Measurements from ENCODE around the gene TNIP1.
A peak's percentile ranks its signal among the peaks of the same experiment; 100 is the strongest.

GRCh38 chr5:151096001-151096373 lies 15.2 kb upstream of the TNIP1 start:
- TF ChIP-seq CTCF (IDR thresholded peaks at IDR 0.05): no peak
- peak in 1 of 2 donors; percentile 35 for TF ChIP-seq POLR2A (IDR thresholded peaks at IDR 0.05)
